ENCODE measurements around the gene TP63.

GRCh38 chr3:189683546-189684255 is 52.5 kb downstream of the TP63 start:
- no peak for TF ChIP-seq CTCF (conservative IDR thresholded peaks at IDR 0.05; ENCODE audit: low read depth in 2 of 2)
- no peak for TF ChIP-seq POLR2AphosphoS5 (IDR thresholded peaks at IDR 0.05; ENCODE audit: low read depth)
- no peak for TF ChIP-seq CREB1 (CRISPR knock-in tag; IDR thresholded peaks at IDR 0.05; ENCODE audit: low read depth)
- no peak for TF ChIP-seq REST (IDR thresholded peaks at IDR 0.05; ENCODE audit: unreplicated experiment)

Data from GM23338 (cell line).